AG09309 (cell line): ENCODE results near the gene ZGPAT.
"Not testable (repeated sequence)": the region's sequence is repeated elsewhere in the genome, so short reads cannot be mapped to it uniquely, and the experiment has no call there.

ENCODE experiments used
- DNase-seq: peaks from one replicate; pipeline ENCODE4 v3.0.0-alpha.2; 2010; ENCODE audit warnings: low read depth
- H3K4me3 ChIP-seq: 2 replicates; pipeline ENCODE4 v1.5.1; 2011; ENCODE audit warnings: mild to moderate bottlenecking, low read depth, low read length, moderate library complexity; ENCODE audit not compliant: control insufficient read depth
- TF ChIP-seq, protein P1 (sequence below): IDR thresholded peaks from 2 replicates; pipeline ENCODE4 v1.5.1; 2011; ENCODE audit warnings: mild to moderate bottlenecking, low read depth, low read length, inconsistent platforms; ENCODE audit not compliant: insufficient read depth, control insufficient read depth; ENCODE audit errors: missing control alignments

The ZGPAT gene, protein sequence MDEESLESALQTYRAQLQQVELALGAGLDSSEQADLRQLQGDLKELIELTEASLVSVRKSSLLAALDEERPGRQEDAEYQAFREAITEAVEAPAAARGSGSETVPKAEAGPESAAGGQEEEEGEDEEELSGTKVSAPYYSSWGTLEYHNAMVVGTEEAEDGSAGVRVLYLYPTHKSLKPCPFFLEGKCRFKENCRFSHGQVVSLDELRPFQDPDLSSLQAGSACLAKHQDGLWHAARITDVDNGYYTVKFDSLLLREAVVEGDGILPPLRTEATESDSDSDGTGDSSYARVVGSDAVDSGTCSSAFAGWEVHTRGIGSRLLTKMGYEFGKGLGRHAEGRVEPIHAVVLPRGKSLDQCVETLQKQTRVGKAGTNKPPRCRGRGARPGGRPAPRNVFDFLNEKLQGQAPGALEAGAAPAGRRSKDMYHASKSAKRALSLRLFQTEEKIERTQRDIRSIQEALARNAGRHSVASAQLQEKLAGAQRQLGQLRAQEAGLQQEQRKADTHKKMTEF

DNA sequence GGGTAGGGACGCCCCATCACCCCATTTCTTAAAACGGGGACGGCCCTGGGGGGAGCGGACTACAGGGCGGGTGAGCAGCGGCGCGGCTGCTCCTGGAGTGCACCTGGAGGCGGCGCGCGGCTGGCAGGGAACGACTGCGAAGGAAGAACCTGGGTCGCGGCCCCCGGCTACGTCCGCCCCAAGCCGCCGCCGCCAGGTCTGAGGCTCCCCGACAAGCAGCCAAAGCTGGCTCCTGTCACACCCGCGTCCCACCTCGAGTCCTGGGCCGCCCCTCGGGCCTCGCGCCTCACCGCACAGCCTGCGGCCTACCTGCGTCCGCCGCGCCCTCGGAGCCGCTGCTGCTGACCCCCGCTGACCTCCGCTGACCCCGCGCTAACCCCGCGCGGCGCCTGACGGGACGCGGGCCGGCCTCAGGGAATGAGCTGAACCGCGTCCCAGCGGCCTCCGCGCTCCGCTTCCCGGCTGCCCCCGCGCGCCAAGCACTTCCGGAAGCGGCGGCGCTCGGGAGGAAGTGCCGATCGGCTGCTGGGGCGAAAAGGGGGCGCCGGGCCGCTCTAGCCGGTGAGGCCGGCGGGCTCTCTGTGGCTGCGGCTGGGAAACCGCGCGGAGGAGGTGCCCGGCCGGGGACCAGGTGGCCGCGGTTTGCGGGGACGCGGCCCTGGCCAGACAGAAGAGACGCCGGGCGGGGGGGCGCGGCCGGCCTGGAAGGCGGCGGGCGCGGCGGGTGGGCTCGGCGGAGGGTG lies at the start of gene ZGPAT, which contains the start of gene ARFRP1:
Gene ZGPAT (plus strand): TSS at position 482 of the 743 bp plus-strand sequence. CDS start 542 bp downstream, outside the sequence.
Gene ARFRP1 (minus strand): TSS at position 419 of the 743 bp plus-strand sequence. CDS start 885 bp downstream, outside the sequence.
- DNase-seq, result peak; percentile 17
- TF ChIP-seq, protein P1, sequence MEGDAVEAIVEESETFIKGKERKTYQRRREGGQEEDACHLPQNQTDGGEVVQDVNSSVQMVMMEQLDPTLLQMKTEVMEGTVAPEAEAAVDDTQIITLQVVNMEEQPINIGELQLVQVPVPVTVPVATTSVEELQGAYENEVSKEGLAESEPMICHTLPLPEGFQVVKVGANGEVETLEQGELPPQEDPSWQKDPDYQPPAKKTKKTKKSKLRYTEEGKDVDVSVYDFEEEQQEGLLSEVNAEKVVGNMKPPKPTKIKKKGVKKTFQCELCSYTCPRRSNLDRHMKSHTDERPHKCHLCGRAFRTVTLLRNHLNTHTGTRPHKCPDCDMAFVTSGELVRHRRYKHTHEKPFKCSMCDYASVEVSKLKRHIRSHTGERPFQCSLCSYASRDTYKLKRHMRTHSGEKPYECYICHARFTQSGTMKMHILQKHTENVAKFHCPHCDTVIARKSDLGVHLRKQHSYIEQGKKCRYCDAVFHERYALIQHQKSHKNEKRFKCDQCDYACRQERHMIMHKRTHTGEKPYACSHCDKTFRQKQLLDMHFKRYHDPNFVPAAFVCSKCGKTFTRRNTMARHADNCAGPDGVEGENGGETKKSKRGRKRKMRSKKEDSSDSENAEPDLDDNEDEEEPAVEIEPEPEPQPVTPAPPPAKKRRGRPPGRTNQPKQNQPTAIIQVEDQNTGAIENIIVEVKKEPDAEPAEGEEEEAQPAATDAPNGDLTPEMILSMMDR, result no peak
- peak within 1 kb of the TSS; percentile 60 for H3K4me3 ChIP-seq

DNA sequence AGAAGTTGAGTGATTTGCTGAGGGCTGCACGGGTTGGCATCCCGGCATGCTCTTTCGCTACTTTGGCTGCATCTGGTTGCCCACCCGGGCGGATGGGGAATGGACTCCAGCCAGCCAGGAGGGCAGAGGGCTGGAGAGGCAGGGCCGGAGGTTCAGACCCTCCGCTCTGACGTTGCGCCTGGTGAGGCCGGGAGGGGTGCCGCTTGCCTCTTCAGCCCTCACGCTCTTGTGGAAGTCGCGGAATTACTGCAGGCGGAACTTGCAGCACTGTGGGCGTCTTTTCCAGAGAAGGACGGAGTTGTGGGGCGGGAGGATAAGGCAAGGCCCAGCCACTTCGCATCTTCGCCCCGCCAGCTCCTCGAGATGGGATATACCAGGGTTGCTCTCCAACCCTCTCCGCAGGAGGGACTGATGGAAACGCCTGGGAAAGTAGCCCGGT lies 49.1 kb upstream of the ZGPAT start:
- H3K4me3 ChIP-seq, result peak overlapping the region; percentile 87
- TF ChIP-seq, protein P1, result no peak
- DNase-seq, result no peak

DNA sequence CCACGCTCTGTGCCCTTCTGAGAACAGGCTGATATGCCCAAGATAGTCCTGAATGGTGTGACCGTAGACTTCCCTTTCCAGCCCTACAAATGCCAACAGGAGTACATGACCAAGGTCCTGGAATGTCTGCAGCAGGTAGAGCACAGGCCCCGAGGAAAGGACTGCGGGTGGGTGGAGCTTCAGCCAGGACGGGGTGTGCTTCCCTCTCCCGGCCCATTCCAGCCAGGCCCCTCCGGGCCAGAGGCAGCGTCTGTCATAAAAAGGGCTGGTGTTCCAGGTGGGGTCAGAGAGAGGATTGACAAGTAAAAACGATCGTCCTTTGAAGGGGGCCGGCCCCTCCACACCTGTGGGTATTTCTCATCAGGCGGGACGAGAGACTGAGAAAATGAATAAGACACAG lies 48.5 kb upstream of the ZGPAT start:
- peak overlapping the region; percentile 87 for H3K4me3 ChIP-seq
- no peak for DNase-seq
- TF ChIP-seq, protein P1, result no peak

DNA sequence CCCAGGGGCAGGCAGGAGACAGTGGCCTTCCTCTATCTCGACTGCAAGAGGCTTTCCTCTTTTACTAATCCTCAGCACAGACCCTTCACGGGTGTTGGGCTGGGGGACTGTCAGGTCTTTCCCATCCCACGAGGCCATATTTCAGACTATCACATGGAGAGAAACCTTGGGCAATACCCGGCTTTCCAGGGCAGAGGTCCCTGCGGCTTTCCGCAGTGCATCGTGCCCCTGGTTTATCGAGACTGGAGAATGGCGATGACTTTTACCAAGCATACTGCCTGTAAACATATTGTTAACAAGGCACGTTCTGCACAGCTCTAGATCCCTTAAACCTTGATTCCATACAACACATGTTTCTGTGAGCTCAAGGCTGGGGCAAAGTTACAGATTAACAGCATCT lies 47.7 kb upstream of the ZGPAT start:
- DNase-seq, result not testable (repeated sequence)

DNA sequence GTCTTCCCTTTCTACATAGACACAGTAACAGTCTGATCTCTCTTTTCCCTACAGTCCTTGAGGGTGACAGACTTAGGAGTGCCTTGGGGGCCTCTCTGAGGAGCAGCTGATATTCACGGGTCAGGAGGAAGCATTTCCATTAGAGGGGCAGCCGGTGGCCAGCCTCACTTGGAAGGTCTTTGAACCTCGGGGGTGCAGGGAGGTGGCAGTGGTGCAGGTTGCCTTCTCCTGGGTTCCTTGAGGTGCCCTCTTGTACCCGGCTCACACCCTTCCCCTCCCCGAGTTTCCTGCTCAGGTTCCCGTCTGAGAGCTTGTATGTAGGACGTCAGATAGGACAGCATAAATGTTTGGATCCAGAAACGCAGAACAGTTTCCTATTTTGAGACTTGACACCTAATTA lies 47.2 kb upstream of the ZGPAT start:
- no peak overlapping the region for H3K4me3 ChIP-seq
- no peak for DNase-seq
- TF ChIP-seq, protein P1, result no peak

More for the DNA sequence above, 47.7 kb upstream of the ZGPAT start:
- not testable (repeated sequence) for H3K4me3 ChIP-seq

DNA sequence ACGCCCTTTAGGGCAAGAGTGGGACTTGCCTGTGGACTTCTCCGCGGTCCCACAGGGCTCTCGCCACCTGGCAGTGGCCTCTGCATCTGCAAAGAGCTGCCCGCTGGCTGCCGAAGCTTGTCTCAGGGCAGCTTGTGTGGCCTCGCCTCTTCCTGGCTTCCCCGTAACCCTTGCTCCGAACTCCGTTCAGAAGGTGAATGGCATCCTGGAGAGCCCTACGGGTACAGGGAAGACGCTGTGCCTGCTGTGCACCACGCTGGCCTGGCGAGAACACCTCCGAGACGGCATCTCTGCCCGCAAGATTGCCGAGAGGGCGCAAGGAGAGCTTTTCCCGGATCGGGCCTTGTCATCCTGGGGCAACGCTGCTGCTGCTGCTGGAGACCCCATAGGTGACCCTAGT lies 46.7 kb upstream of the ZGPAT start:
- no peak overlapping the region for H3K4me3 ChIP-seq
- DNase-seq, result no peak
- TF ChIP-seq, protein P1, result no peak
